CD4-positive, alpha-beta T cell treated with Interleukin-2 at 100 ng/mL for 4 hours (primary cell): ENCODE data around the gene UHMK1.
"Not testable (repeated sequence)": the region's sequence is repeated elsewhere in the genome, so short reads cannot be mapped to it uniquely, and the experiment has no call there.

Experiments used
- DNase-seq: peaks from one replicate; pipeline ENCODE4 v3.0.0-alpha.2; 2020; ENCODE audit warnings: low spot score

UHMK1 gene

GRCh38 chr1:162566870-162567269 is 69.3 kb downstream of the UHMK1 start:
- DNase-seq = no peak

GRCh38 chr1:162568802-162569201 is 71.2 kb downstream of the UHMK1 start:
- DNase-seq = no peak

DNA sequence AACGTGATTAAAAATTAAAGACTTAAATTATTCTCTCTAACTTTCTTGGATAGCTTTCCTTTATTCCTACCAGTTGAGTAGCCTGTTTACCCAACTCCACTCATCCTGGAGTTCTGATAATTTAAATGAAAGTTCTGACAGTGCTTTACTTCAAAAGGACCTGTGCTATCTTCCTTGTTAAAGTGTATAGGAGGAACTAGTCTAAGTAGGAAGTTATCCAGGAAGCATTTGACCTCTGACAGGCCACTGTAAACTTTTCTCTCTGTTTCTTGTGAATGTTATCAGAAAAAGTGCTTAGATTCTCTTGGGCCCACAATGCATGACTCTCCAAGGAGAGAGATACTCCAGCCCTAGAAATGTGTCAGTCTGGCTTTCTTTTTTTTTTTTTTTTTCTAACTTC is 73.1 kb downstream of the UHMK1 start:
- DNase-seq = no peak

DNA sequence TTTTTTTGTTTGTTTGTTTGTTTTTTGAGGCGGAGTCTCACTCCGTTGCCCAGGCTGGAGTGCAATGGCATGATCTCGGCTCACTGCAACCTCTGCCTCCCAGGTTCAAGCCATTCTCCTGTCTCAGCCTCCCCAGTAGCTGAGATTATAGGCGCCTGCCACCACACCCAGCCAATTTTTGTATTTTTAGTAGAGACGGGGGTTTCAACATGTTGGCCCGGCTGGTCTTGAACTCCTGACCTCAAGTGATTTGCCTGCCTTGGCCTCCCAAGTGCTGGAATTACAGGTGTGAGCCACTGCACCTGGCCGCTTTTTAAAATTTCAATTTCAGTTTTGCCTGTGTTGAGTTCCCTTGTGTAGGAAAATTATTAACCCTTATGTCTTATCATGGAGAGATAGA is 73.5 kb downstream of the UHMK1 start:
- DNase-seq = not testable (repeated sequence)

DNA sequence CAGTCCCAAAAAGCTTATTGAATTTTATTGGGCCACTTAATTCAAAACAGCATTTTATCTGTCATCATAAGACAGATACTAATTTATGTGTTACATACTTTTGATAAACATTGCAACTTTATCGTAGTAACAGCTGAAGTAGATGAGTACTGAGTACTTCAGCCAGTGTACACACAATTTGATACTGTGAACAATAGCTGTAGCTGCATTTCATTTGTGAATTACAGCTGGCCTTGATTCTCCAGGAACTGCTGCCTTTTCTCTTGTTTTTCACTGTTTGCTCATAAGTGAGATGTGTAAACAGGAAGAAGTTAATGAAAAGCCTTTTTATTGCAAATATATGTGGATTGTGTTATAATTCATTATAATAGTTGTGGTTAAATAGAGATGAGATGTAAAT is 74.1 kb downstream of the UHMK1 start:
- no peak for DNase-seq

- no peak for DNase-seq
Observed at GRCh38 chr1:162573136-162573535, 75.5 kb downstream of the UHMK1 start.

GRCh38 chr1:162578071-162578700 is 80.6 kb downstream of the UHMK1 start:
- no peak for DNase-seq

GRCh38 chr1:162578936-162579335 is 81.3 kb downstream of the UHMK1 start:
- no peak for DNase-seq
